ENCODE measurements around the gene RNF227.
A peak's percentile ranks its signal among the peaks of the same experiment; 100 is the strongest.

The RNF227 gene

GRCh38 chr17:7893187-7893880 is 22.8 kb downstream of the RNF227 start:
- TF ChIP-seq SIN3A (IDR thresholded peaks at IDR 0.05; ENCODE audit: borderline replicate concordance, insufficient read depth, low read length), result no peak
- no peak for TF ChIP-seq TAF1 (IDR thresholded peaks at IDR 0.05; ENCODE audit: borderline replicate concordance, insufficient read depth, low read length)
- TF ChIP-seq POLR2AphosphoS5 (IDR thresholded peaks at IDR 0.05; ENCODE audit: low read depth, low read length), result no peak
- TF ChIP-seq REST (IDR thresholded peaks at IDR 0.05; ENCODE audit: insufficient read depth in 1 of 2, low read depth in 2 of 2, low read length in 2 of 2), result no peak

- peak; percentile 89; the same call in 1 of the 2 replicates for TF ChIP-seq SIN3A (IDR thresholded peaks at IDR 0.05; ENCODE audit: borderline replicate concordance, insufficient read depth, low read length)
- peak; percentile 77 for TF ChIP-seq POLR2AphosphoS5 (IDR thresholded peaks at IDR 0.05; ENCODE audit: low read depth, low read length)
- no peak for TF ChIP-seq TAF1 (IDR thresholded peaks at IDR 0.05; ENCODE audit: borderline replicate concordance, insufficient read depth, low read length)
- 0 out of 4 replicates have a peak, but pooled peaks of 1 of the 2 experiments have one; percentile 13 for TF ChIP-seq REST (IDR thresholded peaks at IDR 0.05; ENCODE audit: insufficient read depth in 1 of 2, low read depth in 2 of 2, low read length in 2 of 2)
- TF ChIP-seq FOXP2 (optimal IDR thresholded peaks at IDR 0.05; ENCODE audit: borderline replicate concordance, extremely low read depth, extremely low read length, insufficient read depth), result peak; percentile 91
Observed at GRCh38 chr17:7889166-7889955, 26.7 kb downstream of the RNF227 start.

- TF ChIP-seq POLR2AphosphoS5 (IDR thresholded peaks at IDR 0.05; ENCODE audit: low read depth, low read length), result 0 out of 2 replicates have a peak, but pooled peaks have one; percentile 17
- TF ChIP-seq FOXP2 (optimal IDR thresholded peaks at IDR 0.05; ENCODE audit: borderline replicate concordance, extremely low read depth, extremely low read length, insufficient read depth), result no peak
- 0 out of 2 replicates have a peak, but pooled peaks have one; percentile 71 for TF ChIP-seq TAF1 (IDR thresholded peaks at IDR 0.05; ENCODE audit: borderline replicate concordance, insufficient read depth, low read length)
- 0 out of 4 replicates have a peak, but pooled peaks of 1 of the 2 experiments have one; percentile 7 for TF ChIP-seq REST (IDR thresholded peaks at IDR 0.05; ENCODE audit: insufficient read depth in 1 of 2, low read depth in 2 of 2, low read length in 2 of 2)
- no peak for TF ChIP-seq SIN3A (IDR thresholded peaks at IDR 0.05; ENCODE audit: borderline replicate concordance, insufficient read depth, low read length)
Observed at GRCh38 chr17:7888184-7888920, 27.7 kb downstream of the RNF227 start, which contains the start of gene CHD3. Gene CHD3, plus strand, starts transcription at chr17:7888789. Its CDS starts 212 bp downstream, at chr17:7889001.

GRCh38 chr17:7887482-7888183 is 28.5 kb downstream of the RNF227 start:
- TF ChIP-seq FOXP2 (optimal IDR thresholded peaks at IDR 0.05; ENCODE audit: borderline replicate concordance, extremely low read depth, extremely low read length, insufficient read depth) (no peak), REST (IDR thresholded peaks at IDR 0.05; ENCODE audit: insufficient read depth in 1 of 2, low read depth in 2 of 2, low read length in 2 of 2) (peak; percentile 2 to 22; a peak in 1 of 4 replicates), POLR2AphosphoS5 (IDR thresholded peaks at IDR 0.05; ENCODE audit: low read depth, low read length) (peak; percentile 80), SIN3A (IDR thresholded peaks at IDR 0.05; ENCODE audit: borderline replicate concordance, insufficient read depth, low read length) (no peak), TAF1 (IDR thresholded peaks at IDR 0.05; ENCODE audit: borderline replicate concordance, insufficient read depth, low read length) (no peak; the same call in none of the 2 replicates)
